Measurements from ENCODE around the gene MMP1. TPM values are rescaled to one million over a fixed set of nuclear protein-coding genes. Genes with fewer than 3 reads are reported as not detected.
"Not testable (repeated sequence)": the region's sequence is repeated elsewhere in the genome, so short reads cannot be mapped to it uniquely, and the experiment has no call there.

Gene MMP1
- total RNA-seq, 1 donor from 2014 or later = not detected

- DNase-seq (ENCODE audit: low spot score) (no peak), ATAC-seq (no peak)
These were observed 35.6 kb downstream of the MMP1 start for GRCh38 chr11:102762361-102762767.

- ATAC-seq (no peak), DNase-seq (ENCODE audit: low spot score) (no peak)
These were observed 36.2 kb downstream of the MMP1 start for GRCh38 chr11:102761646-102762238.

- ATAC-seq = no peak
These were observed 37.5 kb downstream of the MMP1 start for GRCh38 chr11:102760344-102761035.

DNA sequence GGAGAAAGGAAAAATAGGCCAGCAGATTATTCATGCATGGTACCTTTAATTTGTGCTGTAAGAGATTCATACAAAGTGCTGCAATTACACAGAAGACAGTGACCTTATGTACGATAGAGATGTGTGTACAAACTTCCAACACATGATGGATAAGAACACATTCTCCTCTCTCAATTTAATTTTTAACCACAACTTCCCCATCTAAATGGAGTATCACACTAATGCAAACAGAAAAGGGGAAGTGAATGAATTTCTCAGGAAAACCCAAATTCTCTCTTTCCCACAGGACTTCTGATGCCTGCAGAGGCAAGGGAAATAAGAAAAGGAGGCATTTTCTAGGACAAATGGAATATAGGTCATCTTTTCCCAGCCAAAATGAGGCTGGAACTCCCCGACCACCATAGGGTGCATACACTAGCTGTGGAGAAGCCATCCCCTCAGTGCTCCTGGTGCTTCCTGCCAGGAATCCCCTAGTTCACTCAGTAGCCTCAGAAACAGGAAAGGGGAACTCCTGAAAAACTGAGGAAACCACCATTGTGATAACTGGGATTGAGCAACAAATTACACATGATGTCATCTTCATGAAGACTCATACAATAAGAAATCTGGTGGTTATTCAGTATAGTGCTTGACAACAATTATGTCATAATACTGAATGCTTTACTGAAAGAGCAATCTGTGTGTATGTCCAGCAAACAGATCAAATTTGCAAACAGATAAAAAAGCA is 40.0 kb downstream of the MMP1 start:
- DNase-seq (ENCODE audit: low spot score) (no peak), ATAC-seq (no peak)

More at GRCh38 chr11:102760344-102761035, 37.5 kb downstream of the MMP1 start:
- no peak for DNase-seq (ENCODE audit: low spot score)

DNA sequence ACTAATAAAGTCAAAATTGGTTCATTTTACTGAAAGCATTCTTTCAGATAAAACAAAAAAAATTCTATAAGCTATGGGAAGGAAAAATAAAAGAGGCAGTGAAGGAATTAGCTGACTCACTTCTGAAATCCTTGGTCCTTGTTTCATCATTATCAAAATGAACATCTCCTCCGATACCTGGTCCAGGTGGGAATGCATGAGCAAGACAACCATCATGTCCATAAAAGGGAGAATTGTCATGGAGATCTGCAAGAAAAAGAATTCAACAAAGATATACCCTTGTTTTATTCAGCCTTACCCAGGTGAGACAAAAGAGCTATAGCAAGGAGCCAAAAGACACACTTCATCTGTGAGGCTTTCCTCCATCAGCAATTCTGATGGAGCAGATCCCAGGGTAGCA is 44.7 kb downstream of the MMP1 start:
- DNase-seq (ENCODE audit: low spot score) (no peak), ATAC-seq (no peak)

DNA sequence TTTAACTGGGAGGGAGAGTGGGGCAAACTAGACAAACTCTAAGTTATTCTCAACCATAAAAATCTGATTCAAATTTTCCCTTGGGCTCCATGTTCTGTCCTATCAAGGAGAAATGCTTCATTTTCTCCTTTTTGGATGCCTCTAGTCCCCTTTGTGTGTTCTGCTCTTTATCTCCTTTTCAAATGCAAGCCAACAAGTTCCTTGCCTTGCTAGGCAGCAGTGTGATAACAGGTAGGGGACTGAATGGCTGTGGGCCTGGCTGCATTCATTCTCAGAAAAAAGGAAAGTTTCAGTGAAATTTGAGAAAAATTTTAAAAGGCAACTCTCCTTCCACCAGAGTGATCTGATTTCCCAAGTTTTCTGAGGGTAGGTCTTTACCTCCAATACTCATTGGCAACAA is 46.3 kb downstream of the MMP1 start:
- ATAC-seq (no peak), DNase-seq (ENCODE audit: low spot score) (no peak)

DNA sequence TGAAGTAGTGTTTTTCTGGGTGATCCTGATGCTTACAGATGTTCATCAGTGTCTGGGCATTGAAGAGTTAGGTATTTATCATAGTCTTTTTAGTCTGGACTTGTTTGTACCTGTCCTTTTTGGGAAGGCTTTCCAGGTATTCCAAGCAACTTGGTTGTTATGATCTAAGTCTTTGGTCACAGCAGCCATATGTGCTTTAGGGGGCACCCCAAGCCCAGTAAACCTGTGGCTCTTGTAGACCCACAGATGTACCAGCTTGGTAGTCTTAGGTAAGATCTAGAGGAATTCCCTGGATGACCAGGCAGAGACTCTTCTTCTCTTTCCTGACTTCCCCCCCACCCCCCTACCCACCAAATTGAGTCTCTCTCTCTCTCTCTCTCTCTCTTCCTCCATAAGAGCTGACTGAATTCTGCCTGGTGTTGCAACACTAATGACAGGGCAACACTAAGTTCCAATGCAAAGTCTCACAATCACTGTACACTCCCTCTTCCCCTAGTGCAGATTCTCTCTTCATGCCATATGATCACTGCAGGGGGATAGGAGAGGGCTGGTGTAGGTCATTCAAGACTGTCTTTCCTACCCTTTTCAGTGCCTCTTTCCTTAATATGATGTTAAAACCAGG is 48.7 kb downstream of the MMP1 start:
- ATAC-seq = no peak
- no peak for DNase-seq (ENCODE audit: low spot score)

DNA sequence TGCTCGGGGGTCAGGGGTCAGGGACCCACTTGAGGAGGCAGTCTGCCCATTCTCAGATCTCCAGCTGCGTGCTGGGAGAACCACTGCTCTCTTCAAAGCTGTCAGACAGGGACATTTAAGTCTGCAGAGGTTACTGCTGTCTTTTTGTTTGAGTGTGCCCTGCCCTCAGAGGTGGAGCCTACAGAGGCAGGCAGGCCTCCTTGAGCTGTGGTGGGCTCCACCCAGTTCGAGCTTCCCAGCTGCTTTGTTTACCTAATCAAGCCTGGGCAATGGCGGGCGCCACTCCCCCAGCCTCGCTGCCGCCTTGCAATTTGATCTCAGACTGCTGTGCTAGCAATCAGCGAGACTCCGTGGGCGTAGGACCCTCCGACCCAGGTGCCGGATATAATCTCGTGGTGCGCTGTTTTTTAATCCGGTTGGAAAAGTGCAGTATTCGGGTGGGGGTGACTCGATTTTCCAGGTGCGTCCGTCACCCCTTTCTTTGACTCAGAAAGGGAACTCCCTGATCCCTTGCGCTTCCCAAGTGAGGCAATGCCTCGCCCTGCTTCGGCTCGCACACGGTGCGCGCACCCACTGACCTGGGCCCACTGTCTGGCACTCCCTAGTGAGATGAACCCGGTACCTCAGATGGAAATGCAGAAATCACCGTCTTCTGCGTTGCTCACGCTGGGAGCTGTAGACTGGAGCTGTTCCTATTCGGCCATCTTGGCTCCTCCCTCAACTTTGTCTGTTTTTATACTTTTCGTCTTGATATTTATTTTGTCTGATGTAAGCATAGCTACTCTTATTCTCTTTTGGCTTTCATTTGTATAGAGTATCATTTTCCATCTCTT is 51.0 kb downstream of the MMP1 start:
- not testable (repeated sequence) for ATAC-seq; DNase-seq (ENCODE audit: low spot score)

Other genes with a start within 250 kb of the MMP1 start
- not detected for gene MMP20, start 172.8 kb downstream of the MMP1 start, total RNA-seq
- gene MMP27, start 92.4 kb downstream of the MMP1 start, total RNA-seq = not detected
- gene MMP8, start 73.2 kb downstream of the MMP1 start, total RNA-seq = 0.50 TPM
- gene MMP10, start 17.5 kb downstream of the MMP1 start, total RNA-seq = not detected
- gene MMP3, start 45.4 kb upstream of the MMP1 start, total RNA-seq = not detected
- gene MMP12, start 76.8 kb upstream of the MMP1 start, total RNA-seq = not detected
- gene MMP13, start 157.6 kb upstream of the MMP1 start, total RNA-seq = not detected

All from left lobe of liver (tissue), 2 donors.